ENCODE data around the gene NPFFR1. TPM values are rescaled to one million over a fixed set of nuclear protein-coding genes. Genes with fewer than 3 reads are reported as not detected.

The NPFFR1 gene, protein sequence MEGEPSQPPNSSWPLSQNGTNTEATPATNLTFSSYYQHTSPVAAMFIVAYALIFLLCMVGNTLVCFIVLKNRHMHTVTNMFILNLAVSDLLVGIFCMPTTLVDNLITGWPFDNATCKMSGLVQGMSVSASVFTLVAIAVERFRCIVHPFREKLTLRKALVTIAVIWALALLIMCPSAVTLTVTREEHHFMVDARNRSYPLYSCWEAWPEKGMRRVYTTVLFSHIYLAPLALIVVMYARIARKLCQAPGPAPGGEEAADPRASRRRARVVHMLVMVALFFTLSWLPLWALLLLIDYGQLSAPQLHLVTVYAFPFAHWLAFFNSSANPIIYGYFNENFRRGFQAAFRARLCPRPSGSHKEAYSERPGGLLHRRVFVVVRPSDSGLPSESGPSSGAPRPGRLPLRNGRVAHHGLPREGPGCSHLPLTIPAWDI
- not detected in 2 replicates for total RNA-seq

DNA sequence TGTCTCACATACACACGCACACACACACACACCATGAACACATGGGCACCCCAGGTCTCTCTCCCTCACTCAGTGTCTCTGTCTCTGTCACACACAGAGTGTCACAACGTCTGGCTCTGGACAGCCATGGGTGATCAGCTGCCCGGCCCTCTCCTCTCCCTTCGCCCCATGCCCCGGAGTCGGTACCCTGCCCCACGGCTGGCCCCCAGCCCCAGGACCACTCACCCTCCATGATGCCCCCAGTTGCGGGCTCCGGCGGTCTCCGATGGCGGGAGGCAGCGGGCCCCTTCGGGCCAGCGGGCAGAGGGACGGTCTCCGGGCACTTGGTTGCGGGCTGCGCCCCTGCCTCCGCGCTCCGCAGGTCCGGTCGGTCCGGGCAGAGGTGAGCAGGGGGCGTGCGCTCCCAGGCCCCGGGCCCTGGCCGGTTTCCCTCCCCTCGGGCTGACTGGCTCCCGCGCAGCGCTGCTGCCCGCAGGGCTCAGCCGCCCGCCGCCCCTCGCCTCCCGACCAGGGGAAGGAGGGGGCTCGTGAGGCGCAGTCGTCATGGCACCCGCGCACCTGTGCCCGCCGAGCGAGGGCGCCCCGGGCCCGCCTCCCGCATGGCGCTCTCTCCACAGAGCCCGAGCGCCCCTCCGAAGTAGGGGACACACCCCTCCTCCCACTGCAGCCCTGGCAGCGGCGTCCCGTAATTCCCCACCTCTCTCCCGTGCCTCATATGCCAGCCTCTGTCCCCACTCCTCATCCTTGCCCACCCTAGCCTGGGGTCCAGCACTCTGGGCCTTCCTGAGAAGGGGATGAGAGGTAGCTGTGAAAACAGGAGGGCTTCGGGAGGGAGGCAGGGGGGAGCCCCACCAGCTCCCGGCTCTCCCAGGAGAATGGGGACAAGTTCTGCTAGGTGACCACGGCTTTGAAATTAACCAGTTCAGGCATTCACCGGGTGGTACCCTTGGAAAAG lies at the start of gene NPFFR1:
Gene NPFFR1, minus strand, starts transcription at position 560 of the 955 bp plus-strand sequence. Its CDS starts 328 bp downstream, at position 232.
- intact Hi-C loops (cut with micrococcal nuclease): no loop called here

DNA sequence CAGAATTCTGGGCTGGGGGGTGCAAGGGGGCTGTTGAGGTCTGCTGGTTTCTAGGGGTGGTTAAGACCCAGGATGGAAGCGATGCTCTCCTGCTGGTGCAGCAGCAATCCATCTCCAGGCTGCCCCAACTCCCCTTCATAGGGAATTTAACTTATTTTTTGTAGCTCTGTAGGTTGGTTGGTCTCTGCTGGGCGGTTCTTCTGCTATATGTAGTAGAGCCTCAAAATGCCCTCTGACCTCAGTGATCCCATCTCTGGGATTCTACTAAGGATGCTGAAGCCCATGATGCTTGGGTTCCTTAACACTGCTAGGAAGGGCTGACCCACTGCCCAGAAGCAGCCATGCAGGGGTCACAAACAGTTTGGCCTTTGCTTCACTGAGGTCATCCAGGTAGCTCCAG lies 49.5 kb upstream of the NPFFR1 start:
- intact Hi-C loops (cut with micrococcal nuclease): no loop called here

DNA sequence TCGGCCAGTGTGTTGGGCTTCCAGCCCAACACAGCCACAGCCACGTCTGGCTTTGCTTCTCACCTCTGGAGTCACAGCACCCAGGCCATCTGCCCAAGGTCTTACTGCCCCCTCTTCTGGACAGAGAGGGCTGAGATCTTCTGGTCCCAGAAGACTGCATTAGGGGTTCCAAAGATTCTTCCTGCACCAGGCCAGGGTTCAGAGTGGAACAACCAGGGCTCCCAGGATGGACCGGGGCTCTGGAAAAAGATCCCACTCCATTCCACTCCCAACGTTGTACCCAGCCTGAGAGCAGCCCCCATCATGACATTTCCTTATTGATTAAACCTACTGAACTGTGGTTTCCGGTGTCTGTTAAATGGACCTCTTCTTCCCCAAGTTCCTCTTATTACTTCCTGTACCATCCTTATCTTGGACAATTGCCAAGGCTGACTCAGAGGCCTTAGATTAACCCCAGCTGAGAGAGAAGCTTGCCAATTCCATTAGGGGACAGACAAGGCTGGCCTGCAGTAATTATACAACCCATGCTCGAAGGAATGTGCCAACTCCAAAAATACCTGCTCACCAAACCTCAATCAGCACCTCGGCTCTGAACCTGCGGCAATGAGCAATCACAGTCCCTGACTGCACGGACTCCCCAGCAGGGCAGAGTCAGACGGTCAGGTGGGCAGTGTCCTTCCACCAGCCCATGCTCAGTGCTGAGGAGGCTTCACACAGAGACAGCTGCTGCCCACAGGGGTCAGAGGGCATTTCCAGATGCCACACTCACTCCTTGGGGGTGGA lies 47.9 kb upstream of the NPFFR1 start:
- intact Hi-C loops (cut with micrococcal nuclease): no loop called here

DNA sequence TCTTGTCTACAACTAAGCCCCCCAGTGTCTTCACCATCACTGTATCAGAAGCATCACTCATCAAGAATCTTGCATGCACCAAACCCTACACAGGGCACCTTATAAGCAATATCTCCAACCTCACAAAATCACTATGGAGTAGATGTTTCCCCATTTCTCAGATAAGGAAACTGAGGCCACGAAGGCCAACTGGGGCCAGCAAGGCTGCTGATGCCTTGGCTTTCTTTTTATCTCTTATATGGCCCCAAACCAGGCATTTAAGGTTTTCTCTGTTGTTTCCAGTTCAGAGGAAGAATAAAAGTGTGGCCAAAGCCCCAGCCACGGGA lies 47.3 kb upstream of the NPFFR1 start:
- intact Hi-C loops (cut with micrococcal nuclease): no loop called here

DNA sequence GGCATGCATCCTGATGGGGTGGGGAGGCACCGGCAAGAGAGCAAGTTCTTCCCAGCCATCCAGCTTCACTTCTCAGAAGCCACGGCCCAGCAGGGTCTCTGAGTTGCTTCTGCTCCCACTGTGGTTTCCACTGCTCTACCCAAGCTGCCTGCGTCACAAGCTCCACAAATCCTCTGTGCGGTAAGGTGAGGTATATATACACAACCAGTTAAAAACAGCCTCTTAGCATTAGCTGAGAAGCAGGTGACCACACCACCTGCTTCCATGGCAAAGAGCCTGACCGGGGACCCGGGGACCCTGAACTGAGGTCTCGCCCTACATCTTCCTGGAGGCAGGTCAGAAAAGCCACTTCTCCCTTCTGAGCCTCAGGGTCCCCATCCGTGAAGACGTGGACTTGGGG lies 46.9 kb upstream of the NPFFR1 start:
- intact Hi-C loops (cut with micrococcal nuclease): no loop called here

DNA sequence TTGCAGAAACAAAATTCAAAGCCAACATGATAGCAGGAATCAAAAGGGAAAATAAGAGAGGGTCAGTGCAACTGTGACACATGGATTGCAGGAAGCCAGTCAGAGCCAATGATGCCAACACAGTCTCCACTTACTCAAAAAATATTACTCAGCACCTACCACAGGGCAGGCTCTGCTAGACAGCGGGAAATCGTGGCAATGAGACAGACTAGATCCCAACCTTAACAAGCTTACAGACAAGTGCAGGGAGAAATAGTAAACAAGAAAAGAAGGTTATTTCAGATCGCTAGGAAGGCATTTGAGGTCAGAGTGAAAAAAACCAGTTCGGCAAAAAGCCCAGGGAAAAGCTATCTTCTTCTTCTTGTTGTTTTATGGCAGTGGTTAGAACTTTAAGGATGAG lies 45.2 kb upstream of the NPFFR1 start:
- intact Hi-C loops (cut with micrococcal nuclease): no loop called here

DNA sequence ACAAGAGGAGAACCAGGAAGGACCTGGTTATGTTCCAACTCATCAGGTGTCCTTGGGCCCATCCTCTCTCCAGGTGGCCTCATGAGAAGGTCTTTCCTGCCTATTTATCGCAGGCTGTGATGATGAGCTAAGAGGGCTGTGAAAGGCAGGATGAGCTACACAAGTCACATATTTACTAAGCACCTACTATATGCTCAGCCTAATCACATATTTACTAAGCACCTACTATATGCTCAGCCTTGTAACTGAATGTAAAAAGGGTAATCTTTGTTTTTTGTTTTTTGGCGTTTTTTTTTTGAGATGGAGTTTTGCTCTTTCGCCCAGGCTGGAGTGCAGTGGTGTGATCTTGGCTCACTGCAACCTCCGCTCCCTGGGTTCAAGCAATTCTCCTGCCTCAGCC lies 44.2 kb upstream of the NPFFR1 start:
- intact Hi-C loops (cut with micrococcal nuclease): no loop called here

DNA sequence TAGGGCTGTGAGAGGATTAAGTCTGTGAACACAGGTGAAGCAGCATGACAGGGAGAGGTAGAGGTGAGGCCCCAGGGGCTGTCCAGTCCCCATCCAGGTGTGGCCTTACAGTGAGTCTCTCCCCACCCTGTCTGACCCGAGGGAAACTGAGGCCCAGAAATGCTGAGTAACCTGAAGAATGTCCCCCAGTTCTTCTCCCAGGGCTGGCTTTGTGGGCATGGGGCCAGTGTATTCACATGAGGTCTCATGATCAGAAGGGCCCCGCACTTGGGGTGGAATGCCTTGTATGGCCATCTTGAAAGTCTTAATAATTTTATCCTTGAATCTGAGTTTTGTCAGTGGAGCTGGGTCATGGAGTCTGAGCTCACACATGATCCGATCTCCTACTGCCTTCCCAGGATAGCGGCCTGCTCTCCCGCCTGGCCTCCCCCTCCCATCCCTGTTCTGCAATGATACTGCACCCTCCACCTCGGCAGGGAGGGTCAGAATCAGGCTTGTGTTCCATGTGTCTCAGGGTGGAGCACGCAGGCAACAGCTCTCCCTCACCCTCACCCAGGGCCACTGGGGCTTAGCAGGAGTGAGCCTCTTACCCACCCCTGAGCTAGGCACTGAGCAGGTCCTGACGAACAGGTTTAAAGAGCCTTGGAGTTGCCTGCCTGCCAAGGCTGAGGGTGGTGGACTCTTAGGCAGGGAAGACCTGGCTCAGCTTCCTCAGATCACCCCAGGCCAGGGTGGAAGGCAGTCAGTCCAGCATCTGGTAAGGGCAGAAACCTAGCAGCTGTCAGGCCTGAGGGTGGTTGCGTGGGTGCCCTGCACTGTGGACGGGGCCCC lies 41.4 kb upstream of the NPFFR1 start:
- intact Hi-C loops (cut with micrococcal nuclease): no loop called here

DNA sequence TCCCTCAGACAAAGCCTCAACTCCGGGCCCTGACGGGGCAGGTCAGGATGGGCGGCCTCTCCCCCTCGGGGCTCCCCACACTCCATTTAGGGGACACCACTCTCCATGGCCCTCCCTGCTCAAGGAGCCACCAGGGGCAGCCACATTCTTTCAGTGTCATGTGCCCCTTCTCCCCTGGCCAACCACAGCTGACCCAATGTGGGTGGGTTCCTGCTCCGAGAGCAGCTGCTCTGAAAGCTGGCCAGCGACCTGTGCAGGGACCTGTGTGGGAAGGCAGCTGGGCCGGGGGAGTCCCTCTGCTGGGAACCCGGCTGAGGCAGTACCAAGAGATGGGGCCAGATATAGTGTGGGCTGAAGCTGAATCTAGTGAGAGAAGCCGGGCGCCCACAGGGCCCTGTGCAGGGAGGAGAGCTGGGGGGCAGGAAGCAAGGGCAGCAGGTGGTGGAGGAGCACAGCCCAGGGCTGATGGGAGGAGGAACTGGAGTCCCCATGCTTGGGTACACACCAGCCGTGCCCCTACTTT lies 40.6 kb upstream of the NPFFR1 start:
- intact Hi-C loops (cut with micrococcal nuclease): no loop called here

DNA sequence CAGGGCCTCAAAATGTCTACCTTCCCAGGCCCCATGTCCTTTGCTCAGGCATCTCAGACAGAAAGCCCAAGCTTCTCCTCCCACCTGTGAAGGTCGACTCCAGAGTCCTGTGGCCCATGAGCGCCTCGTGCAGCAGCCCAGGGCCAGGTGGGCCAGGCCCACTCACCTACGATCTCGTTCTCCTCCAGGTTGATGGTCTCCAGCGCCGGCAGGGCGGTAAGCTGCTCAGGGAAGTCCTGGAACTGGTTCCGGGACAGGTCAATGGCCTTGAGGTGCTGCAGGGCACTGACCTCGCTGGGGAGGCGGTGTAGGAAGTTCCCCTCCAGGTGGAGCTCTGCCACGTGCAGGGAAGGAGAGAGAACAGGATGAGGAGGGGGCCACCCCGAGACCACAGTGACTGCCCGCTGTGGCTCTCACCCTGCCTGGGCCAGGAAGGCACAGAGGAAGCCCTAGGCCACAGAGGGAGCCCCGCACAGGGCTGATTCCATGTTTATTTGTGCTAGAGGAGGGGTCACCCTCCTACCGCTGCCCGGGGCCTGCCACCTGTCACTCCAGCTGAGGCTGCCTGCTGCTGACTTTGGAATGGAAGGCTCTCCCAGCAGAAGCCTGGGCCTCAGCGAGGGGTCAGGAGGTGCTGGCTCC lies 40.0 kb upstream of the NPFFR1 start:
- intact Hi-C loops (cut with micrococcal nuclease): no loop called here

DNA sequence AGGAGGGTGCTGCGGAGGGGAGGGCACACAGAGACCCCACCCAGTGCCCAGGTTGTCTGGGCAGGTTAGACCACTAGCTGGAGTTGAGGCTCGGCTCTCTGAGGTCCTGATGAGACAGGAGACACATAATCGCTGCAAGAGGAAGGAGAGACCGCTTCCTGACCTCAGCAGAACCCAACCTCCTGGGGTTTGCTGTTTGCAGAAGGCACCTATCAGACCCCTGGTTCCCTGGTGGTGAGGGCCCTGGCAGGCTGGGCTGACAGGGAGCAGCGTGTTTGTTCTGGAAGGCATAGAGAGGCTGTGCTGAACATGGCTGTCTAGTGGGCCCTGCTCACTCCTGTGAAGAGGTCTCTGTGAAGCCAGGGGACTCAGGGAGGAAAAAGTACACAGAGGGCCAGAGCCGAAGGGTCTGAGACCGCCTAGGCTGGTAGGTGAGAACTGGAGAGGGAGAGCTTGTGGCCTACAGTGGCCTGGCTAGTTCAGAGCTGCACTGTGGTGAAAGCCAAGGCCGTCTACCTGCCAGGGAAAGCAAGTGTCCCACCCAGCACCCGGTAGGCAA lies 39.4 kb upstream of the NPFFR1 start:
- intact Hi-C loops (cut with micrococcal nuclease): no loop called here

DNA sequence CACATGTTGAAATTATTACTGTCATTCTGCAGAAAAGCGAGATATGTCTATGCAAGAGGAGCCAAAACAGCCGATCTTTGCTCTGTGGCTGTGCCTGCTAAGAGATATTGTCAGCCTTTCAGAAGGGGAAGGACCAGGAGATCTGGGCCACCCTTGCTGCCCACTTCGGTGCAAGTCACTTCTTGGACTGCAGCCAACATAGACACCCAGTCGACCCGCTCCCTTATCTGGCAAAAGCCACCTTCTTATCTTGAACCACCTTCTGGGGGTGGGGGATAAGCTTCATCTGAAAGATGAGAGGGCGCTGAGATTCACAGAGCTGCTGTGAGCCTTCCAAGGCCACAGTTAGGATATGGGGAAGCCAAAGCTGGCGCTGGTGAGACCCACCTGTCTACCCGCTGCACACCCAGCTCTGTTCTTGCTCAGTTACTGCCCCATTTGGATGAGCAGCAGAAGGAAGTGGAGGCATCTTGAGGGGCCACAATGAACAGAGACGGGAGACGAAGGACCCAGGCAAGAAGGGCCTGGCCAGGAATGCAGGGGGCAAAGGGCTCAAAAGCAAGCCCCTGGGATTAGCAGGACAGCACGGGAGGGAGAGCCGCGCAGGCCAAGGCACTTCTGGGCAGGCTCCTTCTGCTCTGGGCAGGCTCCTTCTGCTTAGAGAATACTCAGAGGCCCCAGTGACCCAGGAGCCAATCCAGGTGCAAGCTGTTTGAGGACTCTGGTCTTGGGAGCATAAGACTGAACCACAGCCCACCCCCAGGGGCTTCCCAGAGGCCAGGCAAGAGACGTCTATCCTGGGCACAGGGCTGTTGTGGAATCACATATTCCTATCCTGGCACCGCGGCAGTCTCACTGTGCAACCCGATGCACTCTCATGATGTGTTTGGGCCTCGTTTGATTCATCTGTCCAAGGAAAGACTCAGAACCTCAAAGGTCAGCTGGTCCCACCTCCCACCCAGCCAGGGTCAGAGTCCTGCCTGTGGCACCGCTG lies 38.4 kb upstream of the NPFFR1 start:
- intact Hi-C loops (cut with micrococcal nuclease): no loop called here

DNA sequence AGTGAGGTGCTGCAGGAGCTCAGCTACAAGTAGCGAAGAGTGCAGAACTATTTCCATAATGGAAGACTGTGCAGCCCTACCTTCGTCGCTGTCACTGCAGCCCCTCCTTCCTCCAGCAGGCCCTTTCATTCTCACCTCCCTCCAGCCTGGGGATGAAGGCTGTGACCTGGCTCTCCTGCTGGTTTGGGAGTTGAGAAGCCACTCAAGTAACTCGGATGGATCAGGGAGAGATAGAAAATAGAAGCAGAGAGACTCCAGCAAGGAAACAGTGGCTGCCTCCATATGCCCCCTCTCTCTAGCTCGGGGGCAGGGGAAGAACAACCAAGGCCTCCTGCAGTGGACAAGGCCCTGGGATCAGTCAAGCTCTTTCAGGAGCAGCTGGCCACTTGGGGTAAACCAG lies 37.4 kb upstream of the NPFFR1 start:
- intact Hi-C loops (cut with micrococcal nuclease): no loop called here

DNA sequence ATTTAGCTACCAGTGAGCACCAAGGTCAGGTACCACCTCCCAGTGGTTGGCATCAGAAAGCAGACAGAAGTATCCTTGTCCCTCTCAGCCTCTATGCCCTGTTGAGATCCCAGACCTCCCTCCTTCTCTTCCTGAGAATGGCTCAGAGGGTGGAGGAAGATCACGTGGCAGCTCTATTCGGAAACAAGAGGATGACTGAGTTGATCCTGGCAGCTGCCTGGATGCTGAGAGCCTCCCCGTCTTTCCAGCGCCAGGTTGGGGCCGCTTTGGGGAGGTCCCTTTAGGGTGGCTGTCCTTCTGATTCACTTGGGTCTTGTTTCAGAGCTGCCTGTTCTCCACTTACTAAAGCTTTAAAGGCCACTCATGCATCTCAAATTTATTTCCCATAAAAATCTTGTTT lies 36.9 kb upstream of the NPFFR1 start:
- intact Hi-C loops (cut with micrococcal nuclease): no loop called here

DNA sequence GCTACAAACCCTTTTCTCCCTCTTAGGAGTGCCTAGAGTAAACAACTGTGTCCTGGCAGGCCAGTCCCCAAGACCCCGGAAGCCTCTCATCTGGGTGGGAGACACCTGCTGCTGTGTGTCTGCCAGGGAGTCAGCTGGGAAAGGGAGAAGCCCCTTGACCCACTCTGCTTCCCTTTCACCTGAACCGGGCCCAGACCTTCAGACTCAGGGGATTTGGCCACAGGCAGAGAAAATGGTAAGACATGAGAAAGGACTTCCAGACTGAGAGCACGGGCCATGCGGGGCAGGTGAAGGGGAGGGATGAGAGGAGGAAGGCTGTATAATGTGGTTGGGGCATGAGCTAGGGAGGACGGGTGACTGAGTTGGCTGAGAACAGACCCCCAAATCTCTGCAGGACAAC lies 36.0 kb upstream of the NPFFR1 start:
- intact Hi-C loops (cut with micrococcal nuclease): no loop called here

DNA sequence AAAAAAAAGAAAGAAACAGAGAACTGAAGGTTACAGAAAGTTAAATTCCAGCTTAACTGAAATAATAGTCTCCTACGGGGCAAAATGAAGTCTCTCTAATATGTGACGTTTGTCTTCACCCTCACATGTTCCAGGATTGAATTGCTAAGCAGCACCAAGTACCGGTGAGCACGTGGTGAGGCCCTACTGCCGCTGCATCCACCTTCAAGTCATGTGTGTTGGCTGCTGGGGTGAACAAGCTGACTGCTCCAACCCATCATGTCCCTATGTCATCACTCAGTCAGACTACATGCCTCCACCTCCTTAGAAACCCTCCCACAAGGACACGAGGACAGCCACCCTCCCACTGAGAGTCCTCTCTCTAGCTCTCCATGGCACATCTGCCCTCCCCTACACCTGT lies 35.4 kb upstream of the NPFFR1 start:
- intact Hi-C loops (cut with micrococcal nuclease): no loop called here

DNA sequence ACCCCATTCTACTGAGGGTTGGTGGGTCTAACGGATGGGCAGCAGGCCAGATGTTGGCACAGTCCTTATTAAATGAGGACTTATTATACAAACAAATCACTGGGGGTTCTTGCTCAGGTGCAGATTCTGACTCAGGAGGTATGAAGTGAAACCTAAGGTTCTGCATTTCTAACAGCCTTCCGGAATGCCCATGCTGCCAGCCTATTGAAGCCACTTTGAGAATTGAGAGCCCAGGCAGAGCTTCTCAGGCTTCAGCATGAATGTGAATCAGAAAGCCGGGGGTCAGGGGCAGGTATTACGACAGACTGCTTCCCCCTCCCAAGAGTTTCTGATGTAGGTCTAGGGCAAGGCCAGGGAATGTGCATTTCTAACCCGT lies 34.1 kb upstream of the NPFFR1 start:
- intact Hi-C loops (cut with micrococcal nuclease): no loop called here

DNA sequence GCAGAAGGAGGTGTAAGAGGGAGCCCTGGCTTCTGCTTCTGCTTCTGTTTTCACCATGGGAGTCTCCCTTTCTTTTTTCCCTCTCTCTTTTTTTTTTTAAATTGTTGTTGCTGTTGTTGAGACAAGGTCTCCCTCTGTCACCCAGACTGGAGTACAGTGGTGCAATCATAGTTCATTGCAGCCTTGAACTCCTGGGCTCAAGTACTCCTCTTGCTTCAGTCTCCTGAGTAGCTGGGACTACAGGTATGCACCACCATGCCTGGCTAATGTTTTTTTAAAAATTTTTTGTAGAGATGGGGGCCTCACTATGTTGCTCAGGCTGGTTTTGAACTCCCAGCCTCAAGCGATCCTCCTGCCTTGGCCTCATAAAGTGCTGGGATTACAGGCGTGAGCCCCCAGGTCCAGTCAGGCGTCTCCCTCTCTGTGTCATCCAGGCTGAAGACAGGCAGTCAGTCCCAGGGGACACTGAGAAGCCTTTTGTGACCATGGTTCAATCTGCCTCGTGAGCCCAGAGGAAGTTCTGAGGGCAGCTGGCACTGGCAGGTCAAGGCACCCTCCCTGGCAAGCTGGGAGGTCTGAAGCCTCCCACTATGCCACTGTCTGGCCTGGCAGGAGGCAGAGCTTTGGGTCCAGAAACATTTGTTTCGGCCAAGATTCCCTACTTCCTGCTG lies 33.6 kb upstream of the NPFFR1 start:
- intact Hi-C loops (cut with micrococcal nuclease): no loop called here

Measured in T-helper 2 cell treated with Interferon-gamma antibody and Interleukin-4, amounts not matched to agents 100 ng/mL and 5 ng/mL, for 36 hours (primary cell).